GM21737 (cell line): ENCODE measurements around the gene CRTC1.

Source experiments
- ATAC-seq: cut with Tn5 transposase; IDR thresholded peaks from one replicate; pipeline ENCODE4 v1.9.1; 2021; ENCODE audit warnings: mild to moderate bottlenecking, moderate library complexity; ENCODE audit not compliant: unreplicated experiment

The CRTC1 gene, protein sequence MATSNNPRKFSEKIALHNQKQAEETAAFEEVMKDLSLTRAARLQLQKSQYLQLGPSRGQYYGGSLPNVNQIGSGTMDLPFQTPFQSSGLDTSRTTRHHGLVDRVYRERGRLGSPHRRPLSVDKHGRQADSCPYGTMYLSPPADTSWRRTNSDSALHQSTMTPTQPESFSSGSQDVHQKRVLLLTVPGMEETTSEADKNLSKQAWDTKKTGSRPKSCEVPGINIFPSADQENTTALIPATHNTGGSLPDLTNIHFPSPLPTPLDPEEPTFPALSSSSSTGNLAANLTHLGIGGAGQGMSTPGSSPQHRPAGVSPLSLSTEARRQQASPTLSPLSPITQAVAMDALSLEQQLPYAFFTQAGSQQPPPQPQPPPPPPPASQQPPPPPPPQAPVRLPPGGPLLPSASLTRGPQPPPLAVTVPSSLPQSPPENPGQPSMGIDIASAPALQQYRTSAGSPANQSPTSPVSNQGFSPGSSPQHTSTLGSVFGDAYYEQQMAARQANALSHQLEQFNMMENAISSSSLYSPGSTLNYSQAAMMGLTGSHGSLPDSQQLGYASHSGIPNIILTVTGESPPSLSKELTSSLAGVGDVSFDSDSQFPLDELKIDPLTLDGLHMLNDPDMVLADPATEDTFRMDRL

DNA sequence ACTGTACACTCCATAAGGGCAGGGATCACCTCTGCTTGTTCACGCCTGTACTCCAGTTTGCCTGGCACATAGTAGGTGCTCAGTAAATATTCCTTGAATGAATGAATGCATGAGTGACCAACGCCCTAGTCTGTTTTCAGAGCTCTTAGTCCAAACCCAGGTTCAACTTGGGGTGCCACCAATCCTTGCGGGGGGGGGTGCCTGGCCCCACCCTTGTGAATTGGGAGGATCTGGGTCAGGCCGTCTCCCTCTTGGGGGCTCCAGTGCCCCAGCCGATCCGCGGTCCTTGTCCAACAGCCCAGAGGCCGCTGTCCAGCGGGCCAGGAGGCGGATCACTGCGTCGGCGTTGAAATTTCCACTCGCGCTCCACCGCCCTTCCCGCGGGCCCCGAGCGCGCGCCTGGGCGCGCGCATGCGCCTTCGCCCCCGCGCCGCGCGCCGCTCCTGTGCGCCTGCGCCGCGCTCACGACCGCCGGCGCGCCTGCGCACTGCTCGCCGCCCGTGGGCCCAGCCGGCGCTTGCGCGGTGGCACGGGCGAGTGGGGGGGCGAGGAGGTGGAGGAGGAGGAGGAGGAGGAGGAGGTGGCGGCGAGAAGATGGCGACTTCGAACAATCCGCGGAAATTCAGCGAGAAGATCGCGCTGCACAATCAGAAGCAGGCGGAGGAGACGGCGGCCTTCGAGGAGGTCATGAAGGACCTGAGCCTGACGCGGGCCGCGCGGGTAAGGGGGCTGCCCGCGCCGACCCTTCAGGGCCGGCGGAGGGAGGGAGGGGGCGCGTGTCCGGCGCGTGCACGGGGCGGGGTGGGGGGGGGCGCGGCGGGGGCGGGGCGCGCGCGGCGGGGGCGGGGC lies at the start of gene CRTC1:
Gene CRTC1, plus strand, starts transcription at position 572 of the 849 bp plus-strand sequence. Its CDS starts 23 bp downstream, at position 595.
- ATAC-seq, result peak; percentile 57

DNA sequence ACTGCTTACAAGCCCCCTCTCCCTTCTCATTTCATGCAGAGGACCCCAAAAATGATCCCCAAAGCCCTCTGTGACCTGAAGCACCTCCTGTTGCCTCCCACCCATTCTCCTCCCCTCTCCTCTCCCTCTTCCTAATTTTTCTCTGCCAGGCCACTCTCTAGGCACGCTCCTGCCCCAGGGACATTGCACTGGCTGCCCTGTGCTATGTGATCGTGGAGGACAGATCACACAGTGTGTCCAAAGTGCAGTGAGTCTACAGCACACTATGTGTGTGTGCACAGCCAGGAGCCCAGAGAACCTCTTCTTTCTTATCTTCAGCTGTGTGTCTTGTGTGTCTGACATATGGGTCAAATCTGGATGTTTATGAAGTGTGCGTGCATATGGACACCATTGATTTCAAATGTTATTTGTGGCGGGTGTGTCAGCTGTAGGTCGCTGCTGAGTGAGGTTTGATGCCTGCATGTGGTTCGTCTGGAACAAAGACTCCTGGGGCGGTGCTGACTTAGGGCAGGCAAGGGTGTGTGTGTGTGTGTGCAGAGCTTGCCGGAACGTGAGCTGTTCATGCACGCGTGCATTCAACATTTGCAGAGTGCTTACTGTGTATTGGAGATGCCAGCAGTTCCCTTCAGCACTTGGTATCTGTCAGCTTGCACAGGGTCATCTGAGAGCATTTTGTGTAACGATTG lies 48.7 kb upstream of the CRTC1 start:
- no peak for ATAC-seq

DNA sequence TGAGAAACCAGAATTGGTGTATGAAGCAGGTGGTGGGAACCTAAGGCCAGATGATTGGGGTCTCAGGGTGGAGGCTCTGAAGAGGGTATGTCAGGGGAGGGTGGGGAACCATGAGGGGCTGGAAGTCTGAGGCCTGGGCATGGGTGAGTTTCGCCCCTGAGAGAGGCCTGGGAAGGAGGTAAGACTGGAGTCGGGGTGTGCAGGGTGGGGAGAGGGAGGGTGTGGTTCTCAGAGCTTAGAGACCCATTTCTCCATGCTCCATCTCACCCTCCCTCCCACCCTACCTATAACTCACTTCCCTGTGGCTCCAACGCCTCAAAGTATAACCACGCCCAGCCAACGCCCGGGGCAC lies 47.7 kb upstream of the CRTC1 start:
- no peak for ATAC-seq

GRCh38 chr19:18636183-18636968 lies 47.1 kb upstream of the CRTC1 start:
- ATAC-seq, result peak; percentile 82

DNA sequence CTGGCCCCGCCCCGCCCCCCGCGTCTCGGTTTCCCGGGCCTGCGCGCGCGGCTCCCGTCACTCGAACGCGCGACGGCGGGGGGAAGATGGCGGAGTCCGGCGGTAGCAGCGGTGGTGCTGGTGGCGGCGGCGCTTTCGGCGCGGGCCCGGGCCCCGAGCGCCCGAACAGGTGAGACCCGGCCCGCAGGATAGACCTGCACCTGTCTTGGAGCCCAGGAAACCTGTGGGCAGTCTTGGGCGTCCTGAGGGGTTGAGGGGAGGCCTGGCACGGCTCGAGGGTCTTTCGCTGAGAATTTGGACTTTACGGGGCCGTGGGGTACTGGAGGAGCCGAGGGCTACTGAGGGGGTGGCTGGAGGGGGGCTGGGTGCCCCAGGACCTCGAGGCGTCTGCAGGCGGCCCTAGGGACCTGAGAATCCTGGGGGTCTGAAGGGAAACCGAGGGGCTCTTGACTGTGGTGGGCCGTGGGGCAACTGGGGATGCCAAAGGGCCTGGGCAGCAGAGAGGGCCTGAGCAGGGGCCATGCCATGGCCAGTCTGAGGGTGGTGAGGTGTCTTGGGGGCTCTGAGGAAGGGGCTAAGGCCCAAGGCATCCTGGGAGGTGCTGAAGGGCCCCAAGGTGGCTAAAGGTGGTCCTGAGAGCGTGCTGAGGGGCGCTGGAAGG lies 46.4 kb upstream of the CRTC1 start, which contains the start of gene KLHL26:
Gene KLHL26, plus strand, starts transcription at position 60 of the 661 bp plus-strand sequence. Its CDS starts 27 bp downstream, at position 87.
- ATAC-seq, result no peak

DNA sequence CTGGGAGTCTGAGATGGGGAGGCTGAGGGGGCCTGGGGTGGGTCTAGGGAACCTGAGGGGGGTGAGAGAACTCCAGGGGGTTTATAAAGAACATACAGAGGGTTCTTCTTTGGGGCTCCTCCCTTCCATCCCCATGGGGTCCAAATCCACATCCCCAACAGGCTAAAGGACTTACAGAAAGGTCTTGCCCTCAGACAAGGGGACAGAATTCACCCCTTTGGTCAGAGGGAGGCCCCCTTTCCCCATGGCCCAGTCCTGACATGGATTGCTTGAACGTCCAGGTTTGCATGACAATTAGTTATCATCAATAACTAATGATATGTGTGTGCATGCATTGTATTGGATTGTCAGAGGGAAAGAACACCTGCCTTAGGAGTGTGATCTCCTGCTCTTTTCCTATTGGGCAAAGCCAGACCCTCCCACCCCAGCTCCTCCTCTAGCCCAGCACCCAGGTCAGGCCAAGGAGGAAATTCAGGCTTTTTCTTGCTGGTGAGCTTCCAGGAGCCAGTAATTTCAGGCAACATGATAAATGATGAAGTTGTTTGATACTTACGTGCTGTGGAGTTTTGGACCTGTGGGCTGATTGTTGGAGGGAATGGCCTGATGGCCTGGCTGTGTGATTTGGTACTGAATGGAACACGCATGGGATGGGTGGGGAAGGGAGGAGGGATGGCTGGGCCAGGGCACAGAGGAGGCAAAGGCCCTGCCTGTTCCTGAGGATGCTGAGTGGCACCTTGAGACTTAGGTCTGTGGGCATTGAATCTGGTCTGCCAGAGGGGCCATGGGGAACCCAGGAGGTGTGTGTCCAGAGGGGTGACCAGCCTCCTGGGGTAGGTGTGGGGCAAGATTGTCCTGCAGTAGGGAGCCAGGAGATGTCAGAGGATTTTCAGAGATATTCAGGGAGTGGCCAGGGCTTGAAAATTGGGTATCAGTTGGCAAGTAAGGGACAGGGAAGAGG lies 45.5 kb upstream of the CRTC1 start:
- ATAC-seq, result no peak

DNA sequence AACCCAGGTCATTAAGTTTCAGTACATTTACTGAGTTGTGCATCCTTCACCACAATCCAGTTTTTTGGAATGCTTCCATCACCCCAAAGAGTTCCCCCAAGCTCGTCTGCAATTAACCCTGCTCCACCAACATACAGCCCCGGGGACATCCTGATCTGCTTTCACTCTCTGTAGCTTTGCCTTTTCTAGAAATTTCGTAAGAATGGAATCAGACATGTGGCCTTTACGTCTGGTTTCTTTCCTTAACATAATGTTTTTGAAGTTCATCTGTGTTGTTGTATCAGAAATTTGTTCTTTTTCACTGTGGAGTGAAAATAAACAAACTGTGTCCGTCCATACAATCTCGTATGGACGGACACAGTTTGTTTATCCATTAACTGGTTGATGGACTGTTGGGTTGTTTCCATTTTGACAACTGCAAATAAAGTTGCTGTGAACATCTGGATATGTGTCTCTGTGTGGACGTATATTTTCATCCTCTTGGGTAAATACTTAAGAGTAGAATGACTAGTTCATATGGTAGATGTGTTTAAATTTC lies 43.7 kb upstream of the CRTC1 start:
- ATAC-seq, result no peak

GRCh38 chr19:18644196-18645034 lies 39.1 kb upstream of the CRTC1 start:
- ATAC-seq, result no peak

GRCh38 chr19:18645035-18645511 lies 38.4 kb upstream of the CRTC1 start:
- ATAC-seq, result no peak

- no peak for ATAC-seq
These were observed 36.7 kb upstream of the CRTC1 start for GRCh38 chr19:18646535-18647370.

DNA sequence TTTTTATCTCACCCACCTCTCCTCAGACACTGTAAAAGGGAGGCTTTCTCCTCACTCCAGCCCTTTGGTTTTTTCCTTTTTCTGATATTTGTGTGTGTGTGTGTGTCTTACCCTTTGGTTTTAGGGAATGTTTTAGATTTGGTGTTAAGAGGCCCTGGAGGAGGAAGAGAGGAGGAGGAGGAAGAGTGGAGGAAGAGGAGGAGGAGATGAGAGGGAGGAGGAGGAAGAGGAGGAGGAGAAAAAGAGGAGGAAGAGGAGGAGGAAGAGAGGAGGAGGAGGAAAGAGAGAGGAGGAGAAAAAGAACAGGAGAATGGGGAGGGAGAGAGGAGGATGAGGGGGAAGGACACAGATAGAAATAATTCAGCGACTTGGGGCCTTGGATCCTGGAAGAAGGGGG lies 36.1 kb upstream of the CRTC1 start:
- no peak for ATAC-seq

GRCh38 chr19:18647807-18648206 lies 35.7 kb upstream of the CRTC1 start:
- ATAC-seq, result no peak

DNA sequence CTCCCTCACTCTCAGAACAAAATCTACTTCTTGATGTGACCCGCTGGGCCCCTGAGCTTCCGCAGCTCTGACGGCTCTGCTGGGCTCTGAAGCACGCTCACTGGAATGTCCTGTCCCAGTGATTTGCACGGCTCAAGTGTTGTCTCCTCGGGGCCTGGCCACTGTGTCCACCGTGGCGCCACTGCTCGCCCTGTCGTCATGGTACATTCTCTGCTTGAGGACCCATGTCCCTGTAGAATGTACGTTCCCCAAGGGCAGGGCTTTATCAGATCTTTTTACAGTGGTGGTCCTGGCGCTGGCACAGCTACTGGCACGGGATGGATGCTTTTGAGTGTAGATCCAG lies 34.5 kb upstream of the CRTC1 start:
- no peak for ATAC-seq

GRCh38 chr19:18649371-18650020 lies 34.0 kb upstream of the CRTC1 start:
- no peak for ATAC-seq

DNA sequence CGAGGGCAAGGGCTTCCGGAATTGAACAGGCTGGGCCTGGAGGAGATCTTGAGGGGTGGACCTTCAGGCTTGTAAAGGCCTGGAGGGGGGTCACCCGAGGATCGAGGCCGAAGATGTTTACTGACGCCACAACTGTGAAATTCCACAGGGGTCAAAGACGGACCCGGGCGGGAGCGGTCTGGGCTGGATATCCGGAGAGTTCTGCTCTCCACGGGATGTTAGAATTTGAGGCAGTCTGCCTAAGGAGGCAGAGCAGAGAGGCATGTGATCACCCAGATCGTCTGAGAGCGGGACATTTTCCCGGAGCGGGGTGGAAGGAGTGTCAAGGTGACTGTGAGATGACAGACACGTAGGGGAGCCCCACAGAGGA lies 33.5 kb upstream of the CRTC1 start:
- no peak for ATAC-seq

GRCh38 chr19:18650468-18651041 lies 32.9 kb upstream of the CRTC1 start:
- ATAC-seq, result no peak
